H1 (cell line): Measurements from ENCODE around the gene C2CD4C.

Experiments used
- BCL11A ChIP-seq, 2 experiments: IDR thresholded peaks; one replicate each; pipeline ENCODE4 v1.6.1; 2011; ENCODE audit warnings: low read depth in 2 of 2, low read length in 2 of 2, mild to moderate bottlenecking in 2 of 2
- EP300 ChIP-seq, 2 experiments: IDR thresholded peaks; 1 replicate in 1 of 2; 2 replicates in 1 of 2; pipeline ENCODE4 v1.6.1; 2011 to 2012; ENCODE audit warnings: low read depth in 2 of 2, low read length in 2 of 2, mild to moderate bottlenecking in 2 of 2, borderline replicate concordance in 1 of 2, inconsistent platforms in 1 of 2, moderate library complexity in 1 of 2
- POLR2A ChIP-seq, 2 experiments: IDR thresholded peaks; 1 replicate in 1 of 2; 2 replicates in 1 of 2; pipeline ENCODE4 v1.6.1; 2011; ENCODE audit warnings: low read depth in 2 of 2, low read length in 2 of 2, mild to moderate bottlenecking in 2 of 2; ENCODE audit errors: control extremely low read depth in 1 of 2
- POLR2AphosphoS5 ChIP-seq: IDR thresholded peaks from 2 replicates; pipeline ENCODE4 v1.6.1; 2011; ENCODE audit warnings: low read depth, low read length
- SUZ12 ChIP-seq: fragments of 200-600 bp; sonication (generic); IDR thresholded peaks from 2 replicates; pipeline ENCODE4 v1.6.1; 2012; ENCODE audit warnings: mild to moderate bottlenecking, inconsistent platforms, low read length, moderate library complexity, mixed read lengths
- TF ChIP-seq, protein P1 (sequence below), 3 experiments: IDR thresholded peaks; 1 replicate in 2 of 3; 2 replicates in 1 of 3; pipeline versions ENCODE4 v1.5.1 to v1.6.1; 2011; ENCODE audit warnings: low read length in 3 of 3, mild to moderate bottlenecking in 3 of 3, inconsistent platforms in 2 of 3, low read depth in 1 of 3, moderate library complexity in 1 of 3; ENCODE audit not compliant: insufficient read depth in 1 of 3; ENCODE audit errors: control extremely low read depth in 1 of 3

DNA sequence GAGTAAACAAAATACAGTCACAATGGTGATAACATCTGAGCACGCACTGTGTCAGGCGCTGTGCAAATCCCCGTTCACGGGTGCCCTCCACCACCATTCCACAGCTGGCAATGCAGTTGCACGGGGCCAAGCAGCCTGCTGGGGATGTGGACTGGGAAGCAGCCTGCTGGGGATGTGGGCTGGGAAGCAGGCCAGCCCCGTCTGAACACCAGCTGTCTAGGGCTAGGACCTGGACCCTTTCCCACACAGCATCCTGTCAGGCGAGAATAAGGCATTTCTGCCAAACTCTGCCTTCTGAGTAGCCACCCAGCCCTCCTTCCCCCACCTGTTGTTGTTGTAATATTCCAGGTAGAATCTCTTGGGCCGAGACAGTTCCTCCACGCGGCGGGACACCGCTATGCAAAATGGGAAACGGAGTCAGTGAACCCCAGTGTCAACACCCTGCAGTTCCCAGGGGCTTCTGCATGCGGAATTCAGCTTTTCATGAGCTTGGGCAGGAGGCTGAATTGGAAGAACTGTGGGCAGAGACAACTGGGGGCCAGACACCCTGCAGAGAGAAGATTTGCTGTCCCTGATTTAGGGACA lies 36.5 kb downstream of the C2CD4C start:
- TF ChIP-seq POLR2AphosphoS5 (no peak), SUZ12 (no peak), EP300 (IDR thresholded peaks at IDR 0.05; ENCODE audit: borderline replicate concordance in 1 of 2, low read depth in 2 of 2, low read length in 2 of 2) (no peak), BCL11A (IDR thresholded peaks at IDR 0.05; ENCODE audit: low read depth in 2 of 2, low read length in 2 of 2) (no peak), POLR2A (IDR thresholded peaks at IDR 0.05; ENCODE audit: control extremely low read depth in 1 of 2, low read depth in 2 of 2, low read length in 2 of 2) (no peak)
- TF ChIP-seq, protein P1, sequence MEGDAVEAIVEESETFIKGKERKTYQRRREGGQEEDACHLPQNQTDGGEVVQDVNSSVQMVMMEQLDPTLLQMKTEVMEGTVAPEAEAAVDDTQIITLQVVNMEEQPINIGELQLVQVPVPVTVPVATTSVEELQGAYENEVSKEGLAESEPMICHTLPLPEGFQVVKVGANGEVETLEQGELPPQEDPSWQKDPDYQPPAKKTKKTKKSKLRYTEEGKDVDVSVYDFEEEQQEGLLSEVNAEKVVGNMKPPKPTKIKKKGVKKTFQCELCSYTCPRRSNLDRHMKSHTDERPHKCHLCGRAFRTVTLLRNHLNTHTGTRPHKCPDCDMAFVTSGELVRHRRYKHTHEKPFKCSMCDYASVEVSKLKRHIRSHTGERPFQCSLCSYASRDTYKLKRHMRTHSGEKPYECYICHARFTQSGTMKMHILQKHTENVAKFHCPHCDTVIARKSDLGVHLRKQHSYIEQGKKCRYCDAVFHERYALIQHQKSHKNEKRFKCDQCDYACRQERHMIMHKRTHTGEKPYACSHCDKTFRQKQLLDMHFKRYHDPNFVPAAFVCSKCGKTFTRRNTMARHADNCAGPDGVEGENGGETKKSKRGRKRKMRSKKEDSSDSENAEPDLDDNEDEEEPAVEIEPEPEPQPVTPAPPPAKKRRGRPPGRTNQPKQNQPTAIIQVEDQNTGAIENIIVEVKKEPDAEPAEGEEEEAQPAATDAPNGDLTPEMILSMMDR (IDR thresholded peaks at IDR 0.05; ENCODE audit: control extremely low read depth in 1 of 3, insufficient read depth in 1 of 3, low read depth in 1 of 3, low read length in 3 of 3), result no peak
